Measurements from ENCODE around the gene CEP76. TPM values are rescaled to one million over a fixed set of nuclear protein-coding genes. Genes with fewer than 3 reads are reported as not detected.

The CEP76 gene
- total RNA-seq, 1 donor from 2014 or later: 8.2 TPM

DNA sequence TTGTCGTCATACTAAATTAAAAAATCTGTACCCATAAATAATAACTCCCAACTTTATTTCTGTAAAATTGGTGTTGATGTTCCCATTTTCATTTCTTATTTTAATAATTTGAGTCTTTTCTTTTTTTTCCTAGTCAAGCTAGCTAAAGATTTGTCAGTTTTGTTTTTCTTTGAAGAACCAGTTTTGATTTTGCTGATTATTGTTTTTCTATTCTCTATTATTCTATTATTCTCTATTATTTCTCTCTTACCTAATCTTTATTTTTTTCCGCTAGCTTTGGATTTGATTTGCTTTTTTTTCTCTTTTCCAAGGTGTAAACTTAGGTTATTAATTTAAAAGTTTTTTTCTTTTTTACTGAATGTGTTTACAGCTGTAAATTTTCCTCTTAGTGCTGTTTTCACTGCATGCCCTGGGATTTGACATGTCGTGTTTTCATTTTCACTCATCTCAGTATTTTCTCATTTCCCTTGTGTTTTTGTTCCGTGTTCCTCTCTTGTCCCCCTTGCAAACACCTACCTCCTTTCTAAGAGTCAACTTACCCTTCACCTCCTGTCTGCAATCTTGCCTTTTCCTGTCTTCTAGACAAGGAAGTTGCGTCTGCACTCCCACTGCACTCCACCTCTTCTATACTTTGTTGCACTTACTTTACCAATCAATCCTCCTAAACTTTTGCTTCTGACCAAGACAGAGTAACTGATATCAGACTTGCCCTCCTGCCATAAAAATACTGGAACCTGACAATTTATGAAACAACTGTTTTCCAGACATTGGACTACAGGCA is 19.2 kb upstream of the CEP76 start:
- DNase-seq (ENCODE audit: low spot score): no peak

DNA sequence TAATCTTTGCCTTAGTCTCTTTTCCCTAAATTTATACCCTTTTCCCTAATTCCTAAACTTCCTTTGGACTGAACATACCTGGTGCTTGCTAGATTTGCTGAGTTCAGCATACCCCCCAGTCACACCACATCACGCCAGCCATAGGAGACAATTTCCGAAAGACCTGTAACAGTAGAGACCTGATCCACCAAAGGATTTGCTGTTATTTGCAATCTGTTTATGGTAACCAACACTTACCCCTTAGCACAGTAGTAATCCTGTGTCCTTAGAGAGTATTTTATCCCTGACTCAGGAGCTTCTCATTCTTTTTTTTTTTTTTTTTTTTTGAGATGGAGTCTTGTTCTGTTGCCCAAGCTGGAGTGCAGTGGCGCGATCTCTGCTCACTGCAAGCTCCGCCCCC is 8.9 kb upstream of the CEP76 start:
- no peak for DNase-seq (ENCODE audit: low spot score)

DNA sequence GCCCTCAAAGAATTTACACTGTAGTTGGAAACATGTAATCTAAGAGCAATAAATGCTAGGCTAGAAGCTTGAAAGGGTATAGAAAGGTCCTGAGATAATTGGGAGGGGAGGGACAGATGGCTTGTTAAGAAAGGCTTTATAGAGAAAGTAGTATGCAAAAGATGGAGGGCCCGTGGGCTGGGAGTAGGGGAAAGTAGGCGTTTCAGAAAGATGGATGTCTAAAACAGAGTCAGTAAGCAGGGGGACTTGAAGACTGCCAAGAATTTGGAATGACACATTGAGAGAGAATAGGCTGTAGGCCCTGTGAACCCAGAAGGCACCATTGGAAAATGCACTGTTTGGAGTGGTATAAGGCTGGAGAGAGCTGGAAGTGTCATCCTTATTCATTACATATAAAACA is 1.1 kb upstream of the CEP76 start:
- DNase-seq (ENCODE audit: low spot score): no peak

DNA sequence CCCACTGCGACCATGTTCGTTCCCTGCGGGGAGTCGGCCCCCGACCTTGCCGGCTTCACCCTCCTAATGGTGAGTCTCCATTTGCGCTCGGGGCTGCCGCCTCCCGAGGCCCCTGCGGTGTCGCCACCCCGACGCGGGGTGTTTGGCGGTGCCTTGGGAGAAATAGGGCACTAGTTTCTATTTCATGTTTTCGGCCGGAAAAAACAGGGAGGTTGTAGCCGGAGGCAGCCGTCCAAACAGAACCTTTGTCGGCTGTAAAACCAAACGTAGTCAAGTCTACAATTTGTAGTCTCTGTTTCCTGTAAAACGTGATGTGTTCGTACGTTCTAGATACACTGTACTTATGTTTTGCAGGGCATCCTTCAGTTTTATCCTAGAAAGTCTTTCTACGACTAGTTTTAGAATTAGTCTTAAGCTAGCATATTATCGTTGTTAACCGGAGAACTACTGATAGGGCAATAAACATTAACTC is 609 bp upstream of the CEP76 start:
- no peak for DNase-seq (ENCODE audit: low spot score)

DNA sequence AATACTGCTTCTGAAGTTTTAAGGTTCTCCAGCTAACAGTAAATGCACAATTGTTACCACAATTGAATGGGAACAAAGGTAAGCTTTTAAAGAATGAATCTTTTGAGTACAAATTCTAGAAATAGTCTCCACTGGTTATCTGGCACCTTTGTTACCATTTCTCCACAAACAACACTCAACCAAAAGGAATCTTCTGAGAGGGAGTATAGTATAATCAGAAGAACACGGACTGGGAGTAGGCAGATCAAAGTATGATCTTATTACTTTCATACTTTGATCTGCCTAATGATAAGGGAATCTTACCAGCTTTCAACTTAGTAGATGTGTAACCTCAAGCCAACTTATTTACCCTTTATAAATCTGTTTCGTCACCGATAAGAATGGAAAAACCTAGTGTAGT is 1.4 kb downstream of the CEP76 start:
- no peak for DNase-seq (ENCODE audit: low spot score)

DNA sequence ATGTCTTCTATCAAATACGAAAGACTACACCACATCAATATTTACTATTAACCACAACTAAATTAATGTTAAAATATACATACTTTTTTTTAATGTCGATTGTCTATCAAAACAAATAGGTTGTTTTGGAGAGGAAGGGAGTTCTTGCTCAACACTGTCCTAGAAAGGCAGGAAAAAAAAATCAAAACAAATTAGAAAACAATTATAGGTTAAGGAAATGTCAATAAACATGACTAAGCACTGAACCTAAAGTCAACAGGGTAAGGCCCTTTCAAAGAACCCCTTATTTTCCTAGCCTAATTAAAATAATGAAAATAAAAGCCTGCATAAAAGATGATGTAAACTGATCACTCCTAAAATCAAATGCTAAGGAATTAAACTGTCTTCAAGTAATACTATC is 2.8 kb downstream of the CEP76 start:
- no peak for DNase-seq (ENCODE audit: low spot score)

DNA sequence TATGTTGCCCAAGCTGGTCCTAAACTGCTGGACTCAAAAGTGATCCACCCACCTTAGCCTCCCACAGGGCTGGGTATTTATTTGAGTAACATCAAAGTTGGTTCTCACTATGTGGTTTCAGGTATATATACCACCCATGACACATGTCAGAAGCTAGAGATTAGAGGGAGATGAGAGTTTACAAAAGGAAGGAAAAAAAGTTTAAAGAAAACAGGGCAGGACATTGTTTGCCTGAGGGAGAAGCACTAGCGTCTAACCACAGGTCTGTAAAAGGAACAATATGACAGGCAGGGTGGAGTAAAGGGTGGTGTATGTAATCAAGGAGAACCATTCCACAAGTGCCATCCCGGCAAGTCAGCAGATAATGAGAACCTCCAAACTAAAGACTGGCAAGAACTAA is 8.5 kb downstream of the CEP76 start:
- DNase-seq (ENCODE audit: low spot score): no peak

DNA sequence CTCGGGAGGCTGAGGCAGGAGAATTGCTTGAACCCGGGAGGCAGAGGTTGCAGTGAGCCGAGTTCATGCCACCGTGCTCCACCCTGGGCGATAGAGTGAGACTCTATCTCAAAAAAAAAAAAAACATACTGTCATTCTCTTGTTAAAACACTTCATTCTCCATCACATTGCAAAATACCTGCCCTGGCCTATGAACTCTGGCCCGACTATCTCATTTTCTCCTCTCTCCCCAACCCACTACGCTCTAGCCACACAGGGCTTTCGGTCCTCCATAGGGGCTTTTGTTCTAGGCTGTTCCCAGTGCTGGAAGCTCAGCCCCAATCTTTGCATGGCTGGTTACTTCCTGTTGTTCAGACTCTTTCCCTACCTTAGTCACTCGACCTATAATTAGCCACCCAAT is 10.3 kb downstream of the CEP76 start:
- DNase-seq (ENCODE audit: low spot score): no peak

DNA sequence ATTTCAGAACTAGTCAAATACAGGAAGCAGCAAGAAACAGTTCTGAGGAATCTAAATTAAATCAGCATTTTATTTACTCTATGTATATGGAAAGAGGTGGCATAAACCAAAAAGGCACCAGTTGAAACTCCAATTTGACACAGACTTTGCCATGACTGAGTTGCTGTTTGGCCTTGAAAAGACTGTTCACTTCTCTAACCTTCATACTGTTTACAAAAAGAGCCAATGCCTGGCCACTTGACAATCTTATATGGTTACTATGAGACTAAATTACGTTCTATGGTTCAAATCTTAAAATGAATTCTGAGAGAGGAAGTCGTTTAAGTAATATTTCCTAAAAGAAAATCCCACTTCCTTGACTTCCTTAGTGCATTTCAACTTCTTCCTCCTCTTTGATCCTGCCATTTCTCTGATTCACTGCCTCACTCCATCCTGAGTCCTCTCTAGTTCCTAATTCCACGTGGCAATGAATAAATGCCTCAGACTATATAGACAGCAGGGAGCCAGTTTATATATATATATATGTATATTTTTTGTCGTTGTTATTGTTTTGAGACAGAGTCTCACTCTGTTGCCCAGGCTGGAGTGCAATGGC is 13.2 kb downstream of the CEP76 start:
- no peak for DNase-seq (ENCODE audit: low spot score)

DNA sequence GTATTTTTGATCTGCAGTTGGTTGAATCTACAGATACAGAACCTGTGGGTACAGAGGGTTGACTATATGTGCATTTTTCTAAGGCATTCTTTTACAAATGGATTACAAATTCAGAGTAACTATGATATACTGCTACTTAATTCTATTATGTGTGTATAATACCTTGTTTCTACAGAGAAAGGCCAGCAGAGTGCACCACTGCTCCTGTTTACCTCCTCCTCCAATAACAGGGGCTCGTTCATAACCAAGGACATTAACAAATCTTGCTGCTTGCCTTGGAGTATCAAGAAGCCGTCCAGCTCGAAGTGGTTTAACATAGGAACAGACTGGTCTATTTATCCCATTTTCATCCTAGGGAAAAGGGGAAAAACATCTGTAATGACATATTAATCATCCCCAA is 16.4 kb downstream of the CEP76 start:
- DNase-seq (ENCODE audit: low spot score): no peak

DNA sequence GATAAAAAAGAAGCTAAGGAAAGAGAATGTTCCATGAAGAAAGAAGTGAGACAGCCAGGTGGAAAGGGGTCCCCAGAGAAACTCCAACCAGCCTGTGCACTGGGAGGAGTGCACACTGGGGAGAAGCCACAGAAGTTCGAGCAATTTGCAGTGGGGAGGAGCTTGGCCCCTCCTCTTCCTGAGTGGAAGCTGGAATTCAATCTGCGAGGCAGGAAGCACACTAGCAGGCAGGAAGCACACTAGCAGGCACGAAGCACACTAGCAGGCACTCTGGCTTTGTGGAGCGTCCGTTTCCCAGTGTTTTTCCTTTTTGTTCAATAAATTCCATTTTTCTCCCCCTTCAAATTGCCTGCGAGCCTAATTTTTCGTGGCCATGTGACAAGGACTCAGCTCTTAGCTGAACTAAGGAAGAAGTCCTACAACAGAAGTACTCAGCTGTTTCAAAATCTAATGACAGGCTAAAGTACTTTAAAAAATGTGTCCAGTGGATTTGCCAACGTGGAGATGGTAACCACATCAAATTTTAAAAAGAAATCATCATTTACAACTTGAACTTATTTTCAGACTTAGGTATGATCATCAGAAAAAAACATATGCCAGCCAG is 23.2 kb downstream of the CEP76 start:
- no peak for DNase-seq (ENCODE audit: low spot score)

DNA sequence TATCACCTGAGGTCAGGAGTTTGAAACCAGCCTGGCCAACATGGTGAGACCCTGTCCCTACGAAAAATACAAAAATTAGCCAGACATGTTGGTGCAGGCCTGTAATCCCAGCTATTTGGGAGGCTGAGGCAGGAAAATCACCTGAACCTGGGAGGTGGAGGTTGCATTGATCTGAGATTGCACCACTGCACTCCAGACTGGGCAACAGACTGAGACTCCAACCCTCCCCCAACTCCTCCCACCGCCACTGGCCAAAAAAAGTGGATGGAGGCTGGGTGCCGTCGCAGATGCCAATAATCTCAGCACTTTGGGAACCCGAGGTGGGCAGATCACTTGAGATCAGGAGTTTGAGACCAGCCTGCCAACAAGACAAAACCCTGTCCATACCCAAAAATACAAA is 34.5 kb downstream of the CEP76 start:
- DNase-seq (ENCODE audit: low spot score): no peak

DNA sequence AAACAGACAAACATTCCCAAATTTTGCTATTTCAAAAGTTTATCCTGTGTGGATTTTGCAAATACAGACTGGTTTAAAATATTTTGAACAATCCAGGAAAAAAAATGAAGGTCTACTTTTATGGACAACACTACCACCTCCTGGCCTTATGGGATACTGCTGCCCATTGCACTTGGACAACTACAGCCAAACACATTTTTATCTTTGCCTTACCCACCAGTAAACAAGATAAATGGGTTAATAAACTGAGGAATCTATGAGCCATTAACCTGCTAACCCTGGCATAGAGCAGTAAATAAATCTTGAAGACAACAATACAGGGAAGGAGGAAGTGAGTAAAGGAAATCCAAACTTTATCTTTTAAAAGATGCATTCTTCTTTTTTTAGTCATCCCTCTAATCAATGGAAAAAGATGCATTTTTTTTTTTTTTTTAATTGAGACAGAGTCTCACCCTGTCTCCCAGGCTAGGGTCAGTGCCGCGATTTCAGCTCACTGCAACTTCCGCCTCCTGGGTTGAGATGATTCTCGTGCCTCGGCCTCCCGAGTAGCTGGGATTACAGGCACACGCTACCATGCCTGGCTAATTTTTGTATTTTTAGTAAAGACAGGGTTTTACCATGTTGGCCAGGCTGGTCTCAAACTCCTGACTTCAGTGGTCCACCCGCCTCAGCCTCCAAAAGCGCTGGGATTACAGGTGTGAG is 42.5 kb downstream of the CEP76 start:
- no peak for DNase-seq (ENCODE audit: low spot score)

DNA sequence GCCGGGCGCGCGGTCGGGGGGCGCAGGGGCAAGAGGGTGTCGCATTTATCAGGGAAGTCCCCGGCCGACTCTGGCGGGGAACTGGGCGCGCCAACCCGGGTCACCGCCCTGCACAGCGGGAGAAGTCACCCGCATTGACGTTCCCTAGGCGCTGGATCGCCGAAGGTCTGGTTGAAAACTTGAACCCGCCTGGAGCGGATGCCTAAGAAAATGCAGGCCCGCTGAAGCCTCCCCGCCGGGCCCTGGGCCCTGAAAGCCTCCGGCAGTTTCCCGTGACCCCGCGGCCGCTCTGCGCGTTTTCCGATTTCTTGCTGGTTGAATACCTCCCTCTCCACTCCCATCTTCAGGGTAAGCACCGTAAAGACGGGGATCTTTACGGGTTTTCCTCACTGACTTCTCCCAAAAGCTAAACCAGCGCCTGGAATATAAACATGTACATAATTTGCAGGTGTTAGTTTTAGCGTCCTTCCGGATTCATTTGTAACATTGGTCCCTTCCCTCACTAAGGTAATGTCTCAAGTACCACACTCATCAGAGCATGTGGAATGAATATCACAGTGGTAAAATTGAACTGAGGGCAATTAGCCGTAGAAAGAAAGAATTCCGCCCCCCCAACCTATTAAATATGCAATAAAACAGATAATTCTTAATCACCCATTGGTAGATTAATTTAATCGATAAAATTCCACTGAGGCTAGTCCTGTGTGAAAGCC is 43.9 kb downstream of the CEP76 start:
- no peak for DNase-seq (ENCODE audit: low spot score)

DNA sequence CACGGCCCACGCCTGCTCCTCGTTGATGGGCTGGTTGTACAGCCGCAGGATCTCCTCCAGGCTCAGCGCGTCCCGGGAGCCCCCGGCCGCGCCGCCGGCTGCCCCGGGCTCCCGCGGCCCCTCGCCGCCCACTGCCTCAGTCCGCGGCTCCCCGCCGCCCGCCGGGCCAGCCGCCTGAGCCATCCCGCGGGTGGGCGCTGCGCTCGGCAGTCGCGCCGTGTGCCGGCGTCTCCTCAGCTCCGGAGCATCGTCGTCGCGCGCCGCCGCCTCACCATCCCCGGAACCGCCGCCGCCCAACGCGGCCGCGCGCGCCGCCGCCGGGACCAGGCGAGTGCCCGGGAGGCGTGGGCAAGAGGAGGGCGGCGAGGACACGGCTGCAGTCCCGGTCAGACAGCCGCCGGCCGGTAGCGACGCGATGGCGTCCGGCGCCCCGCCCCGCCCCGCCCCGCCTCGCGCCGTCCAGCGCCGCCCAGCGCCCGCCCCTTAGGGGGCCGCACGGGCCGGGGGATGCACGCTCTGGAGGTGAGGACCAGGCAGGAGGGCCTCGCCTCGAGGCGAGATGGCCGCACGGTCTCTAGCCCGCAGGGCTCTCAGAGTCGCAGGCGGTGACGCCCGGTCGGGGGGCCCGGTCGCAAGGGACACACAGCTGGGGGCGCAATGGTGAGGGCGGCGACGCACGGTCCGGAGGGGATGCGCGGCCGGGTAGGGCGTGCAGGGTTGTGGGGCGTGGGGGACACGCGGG is 44.7 kb downstream of the CEP76 start, which contains the start of gene SPIRE1:
TSS of gene SPIRE1 (minus strand) at position 424 of the 742 bp plus-strand sequence. CDS start at position 183, 241 bp downstream.
- no peak for DNase-seq (ENCODE audit: low spot score)

DNA sequence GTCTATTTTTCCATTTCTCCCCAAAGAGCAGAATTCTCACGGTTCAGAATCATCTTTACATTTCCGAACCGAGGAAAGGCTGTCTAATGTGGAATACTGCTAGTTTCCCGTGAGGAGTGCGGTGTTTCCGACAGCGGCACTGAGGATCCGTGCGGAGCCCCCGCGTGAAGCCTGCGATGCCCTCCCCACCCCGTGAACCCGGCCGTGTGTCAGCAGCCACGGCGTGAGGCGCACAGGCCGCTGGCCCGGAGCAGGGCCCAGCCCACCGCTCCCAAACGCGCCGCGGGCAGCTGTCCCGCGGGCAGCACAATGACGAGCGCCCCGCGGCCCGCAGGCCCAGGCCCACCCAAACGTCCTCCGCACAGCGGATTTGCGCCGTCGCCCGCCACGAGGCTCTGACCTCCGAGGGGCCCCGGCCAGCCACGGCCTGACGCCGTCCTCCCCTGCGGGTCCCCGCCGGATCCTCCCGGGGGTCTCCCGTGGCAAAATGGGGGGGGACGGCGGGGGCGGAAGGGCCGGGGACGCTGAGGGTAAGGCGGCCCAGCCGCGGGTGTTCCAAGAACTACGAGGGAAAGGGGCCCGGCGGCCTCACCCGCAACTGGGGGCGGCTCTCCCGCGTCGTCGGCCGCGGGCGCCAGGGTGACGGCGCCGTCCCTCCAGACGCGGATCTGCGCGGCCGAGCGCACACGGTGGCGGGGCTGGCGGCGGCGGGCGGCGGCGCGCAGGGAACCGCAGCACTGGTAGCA is 45.4 kb downstream of the CEP76 start:
- DNase-seq (ENCODE audit: low spot score): no peak

DNA sequence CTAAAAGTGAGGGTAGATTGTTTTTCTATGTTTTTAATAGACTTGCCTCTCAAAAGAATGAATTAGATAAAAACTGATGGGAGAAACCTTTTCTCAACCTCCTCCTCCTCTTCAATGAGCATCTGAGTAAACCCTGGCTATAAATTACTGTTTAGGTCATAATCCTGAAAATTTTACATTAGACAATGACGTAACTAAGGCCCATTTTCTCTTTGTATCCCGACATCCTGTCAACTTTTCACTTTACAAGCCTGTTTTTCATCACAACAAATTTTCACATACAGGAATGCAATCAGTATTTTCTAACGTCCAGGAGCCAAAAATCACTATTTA is 46.0 kb downstream of the CEP76 start:
- DNase-seq (ENCODE audit: low spot score): no peak

DNA sequence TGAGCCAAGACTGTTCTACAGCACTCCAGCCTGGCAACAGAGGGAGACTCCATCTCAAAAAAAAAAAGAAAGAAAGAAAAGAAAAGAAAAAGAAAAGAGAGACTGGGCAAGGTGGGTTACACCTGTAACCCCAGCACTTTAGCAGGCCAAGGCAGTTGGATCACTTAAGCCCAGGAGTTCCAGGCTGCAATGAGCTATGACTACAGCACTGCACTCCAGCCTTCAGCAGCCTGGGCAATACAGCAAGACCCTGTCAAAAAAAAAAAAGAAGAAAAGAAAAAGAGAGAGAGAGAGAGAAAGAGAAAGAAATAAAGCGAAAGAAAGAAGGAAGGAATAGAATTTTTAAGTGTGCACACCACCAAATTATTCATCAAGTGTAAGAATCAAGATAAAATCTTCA is 47.6 kb downstream of the CEP76 start:
- DNase-seq (ENCODE audit: low spot score): no peak

DNA sequence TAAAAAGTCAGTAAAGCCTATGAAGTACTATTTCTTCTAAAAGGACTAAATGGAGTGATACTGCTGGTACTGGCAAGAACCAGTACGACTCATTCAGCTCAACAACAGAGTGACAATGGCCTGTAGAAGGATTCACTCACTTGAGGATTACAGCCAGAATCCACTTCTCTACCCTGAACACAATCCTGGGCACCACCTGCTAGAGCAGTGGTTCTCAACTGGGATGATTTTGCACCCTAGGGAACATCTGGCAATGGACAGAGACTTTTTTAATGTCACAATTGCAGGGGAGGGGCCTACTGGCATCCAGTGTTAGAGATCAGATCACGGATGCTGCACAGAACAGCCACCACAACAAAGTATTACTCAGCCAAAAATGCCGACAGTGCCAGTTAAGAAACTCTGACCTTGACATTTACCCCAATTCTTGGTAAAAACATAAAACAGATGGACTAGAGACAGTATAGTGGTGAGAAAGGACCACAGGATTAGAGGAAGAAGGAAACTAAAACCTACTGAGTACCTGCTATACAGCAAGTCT is 49.6 kb downstream of the CEP76 start:
- no peak for DNase-seq (ENCODE audit: low spot score)

DNA sequence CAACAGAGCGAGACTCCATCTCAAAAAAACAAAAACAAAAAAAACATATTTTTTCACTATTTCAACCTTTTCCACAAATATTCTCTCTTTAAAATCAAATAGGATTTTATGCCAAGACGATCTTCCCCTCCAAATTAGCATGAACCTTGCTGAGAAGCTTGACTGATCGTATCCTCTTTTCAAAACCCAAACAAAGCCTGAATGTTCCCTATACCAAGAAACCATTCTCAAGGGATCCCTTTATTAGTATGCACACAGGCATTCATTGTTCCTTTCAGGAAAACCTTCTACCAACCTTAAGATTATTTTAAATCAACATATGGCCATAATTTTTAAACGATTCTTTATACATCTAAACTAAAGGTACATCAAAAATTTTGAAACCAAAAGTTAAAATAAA is 50.9 kb downstream of the CEP76 start:
- DNase-seq (ENCODE audit: low spot score): no peak
